ENCODE results near the gene GREM2.

DNA sequence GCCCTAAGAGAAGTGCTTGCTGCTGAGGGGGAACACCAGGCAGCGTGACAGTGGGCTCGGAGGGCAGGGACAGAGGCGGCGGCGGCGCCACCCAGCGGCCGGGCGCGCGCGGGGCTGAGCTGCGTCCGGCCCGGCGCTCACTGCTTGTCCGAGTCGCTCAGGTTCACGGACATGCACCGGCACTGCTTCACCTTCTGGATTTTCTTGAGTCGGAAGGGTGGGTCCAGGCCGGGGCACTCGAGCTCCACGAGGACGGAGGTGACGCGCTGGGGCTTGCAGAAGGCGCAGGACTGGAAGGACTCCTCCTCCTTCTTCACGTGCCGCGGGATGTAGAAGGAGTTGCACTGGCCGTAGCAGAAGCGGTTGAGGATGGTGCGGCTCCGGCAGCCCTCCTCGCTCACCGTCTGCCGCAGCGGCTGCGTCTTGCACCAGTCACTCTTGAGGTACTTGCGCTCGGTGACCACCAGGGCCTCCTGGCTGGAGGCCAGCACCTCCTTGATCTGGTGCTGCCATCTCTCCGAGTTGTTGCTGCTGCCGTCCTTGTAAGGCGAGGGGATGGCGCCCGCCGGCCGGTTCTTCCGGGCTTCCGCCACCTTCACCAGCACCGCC, 119.0 kb downstream of the GREM2 start:
- TF ChIP-seq EP300 (IDR thresholded peaks at IDR 0.05): no peak
- TF ChIP-seq, protein P1, sequence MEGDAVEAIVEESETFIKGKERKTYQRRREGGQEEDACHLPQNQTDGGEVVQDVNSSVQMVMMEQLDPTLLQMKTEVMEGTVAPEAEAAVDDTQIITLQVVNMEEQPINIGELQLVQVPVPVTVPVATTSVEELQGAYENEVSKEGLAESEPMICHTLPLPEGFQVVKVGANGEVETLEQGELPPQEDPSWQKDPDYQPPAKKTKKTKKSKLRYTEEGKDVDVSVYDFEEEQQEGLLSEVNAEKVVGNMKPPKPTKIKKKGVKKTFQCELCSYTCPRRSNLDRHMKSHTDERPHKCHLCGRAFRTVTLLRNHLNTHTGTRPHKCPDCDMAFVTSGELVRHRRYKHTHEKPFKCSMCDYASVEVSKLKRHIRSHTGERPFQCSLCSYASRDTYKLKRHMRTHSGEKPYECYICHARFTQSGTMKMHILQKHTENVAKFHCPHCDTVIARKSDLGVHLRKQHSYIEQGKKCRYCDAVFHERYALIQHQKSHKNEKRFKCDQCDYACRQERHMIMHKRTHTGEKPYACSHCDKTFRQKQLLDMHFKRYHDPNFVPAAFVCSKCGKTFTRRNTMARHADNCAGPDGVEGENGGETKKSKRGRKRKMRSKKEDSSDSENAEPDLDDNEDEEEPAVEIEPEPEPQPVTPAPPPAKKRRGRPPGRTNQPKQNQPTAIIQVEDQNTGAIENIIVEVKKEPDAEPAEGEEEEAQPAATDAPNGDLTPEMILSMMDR (IDR thresholded peaks at IDR 0.05): peak in 1 of 3 experiments; percentile 30

Data from esophagus muscularis mucosa (tissue), 3 donors.